ENCODE data around the gene PKDCC.

GRCh38 chr2:42099438-42100173 lies 51.8 kb downstream of the PKDCC start:
- TF ChIP-seq, protein P1, sequence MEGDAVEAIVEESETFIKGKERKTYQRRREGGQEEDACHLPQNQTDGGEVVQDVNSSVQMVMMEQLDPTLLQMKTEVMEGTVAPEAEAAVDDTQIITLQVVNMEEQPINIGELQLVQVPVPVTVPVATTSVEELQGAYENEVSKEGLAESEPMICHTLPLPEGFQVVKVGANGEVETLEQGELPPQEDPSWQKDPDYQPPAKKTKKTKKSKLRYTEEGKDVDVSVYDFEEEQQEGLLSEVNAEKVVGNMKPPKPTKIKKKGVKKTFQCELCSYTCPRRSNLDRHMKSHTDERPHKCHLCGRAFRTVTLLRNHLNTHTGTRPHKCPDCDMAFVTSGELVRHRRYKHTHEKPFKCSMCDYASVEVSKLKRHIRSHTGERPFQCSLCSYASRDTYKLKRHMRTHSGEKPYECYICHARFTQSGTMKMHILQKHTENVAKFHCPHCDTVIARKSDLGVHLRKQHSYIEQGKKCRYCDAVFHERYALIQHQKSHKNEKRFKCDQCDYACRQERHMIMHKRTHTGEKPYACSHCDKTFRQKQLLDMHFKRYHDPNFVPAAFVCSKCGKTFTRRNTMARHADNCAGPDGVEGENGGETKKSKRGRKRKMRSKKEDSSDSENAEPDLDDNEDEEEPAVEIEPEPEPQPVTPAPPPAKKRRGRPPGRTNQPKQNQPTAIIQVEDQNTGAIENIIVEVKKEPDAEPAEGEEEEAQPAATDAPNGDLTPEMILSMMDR (IDR thresholded peaks at IDR 0.05) = peak; percentile 11
- TF ChIP-seq EZH2 (IDR thresholded peaks at IDR 0.05; ENCODE audit: borderline replicate concordance, insufficient read depth, low read depth, low read length, poor library complexity, severe bottlenecking) = no peak
